Measurements from ENCODE around the gene ABR. TPM values are rescaled to one million over a fixed set of nuclear protein-coding genes. Genes with fewer than 3 reads are reported as not detected.
A peak's percentile ranks its signal among the peaks of the same experiment; 100 is the strongest.

Gene ABR
- total RNA-seq, 6 experiments from 2014 or later: 7.4 to 21.5 (median 11.3) TPM

- Histone ChIP-seq H3K36me3 (peaks cover 0 to 6% (median 0%) of the 10 kb centered on the region in 4 donors), H3K4me3 (no peak overlapping the region), H3K9me3 (no peaks in the 10 kb centered on the region), H3K4me1 (no peaks in the 10 kb centered on the region), H3K27ac (no peak overlapping the region), H3K27me3 (no peaks in the 10 kb centered on the region)
- no peak for ATAC-seq
- intact Hi-C loops (cut with DNase I): no loop called here
- DNase-seq: no peak
- 79% methylated on average over 7 of the region's 9 CpGs for WGBS (ENCODE audit: insufficient coverage, low coverage, low lambda C conversion rate, missing lambda C conversion rate)
- no peak for TF ChIP-seq CTCF (IDR thresholded peaks at IDR 0.05)
- no peak for TF ChIP-seq POLR2A (IDR thresholded peaks at IDR 0.05)
Observed at GRCh38 chr17:1013729-1014090, 166.1 kb downstream of the ABR start.

- intact Hi-C loops (cut with DNase I): no loop called here
- DNase-seq (no peak), ATAC-seq (no peak)
- no peak for TF ChIP-seq POLR2A (IDR thresholded peaks at IDR 0.05)
- no peak for TF ChIP-seq CTCF (IDR thresholded peaks at IDR 0.05)
- no peak overlapping the region for H3K27ac ChIP-seq
- H3K9me3 ChIP-seq: no peaks in the 10 kb centered on the region
- peaks cover 0 to 6% (median 0%) of the 10 kb centered on the region in 4 donors for H3K36me3 ChIP-seq
- no peaks in the 10 kb centered on the region for H3K27me3 ChIP-seq
- 67% methylated on average over 5 of the region's 30 CpGs for WGBS (ENCODE audit: insufficient coverage, low coverage, low lambda C conversion rate, missing lambda C conversion rate)
- no peaks in the 10 kb centered on the region for H3K4me1 ChIP-seq
- H3K4me3 ChIP-seq: no peak overlapping the region
Observed at GRCh38 chr17:1012823-1013728, 166.7 kb downstream of the ABR start.

GRCh38 chr17:1011760-1012735, 167.7 kb downstream of the ABR start:
- intact Hi-C loops (cut with DNase I): no loop called here
- 78% methylated on average over 7 of the region's 57 CpGs for WGBS (ENCODE audit: insufficient coverage, low coverage, low lambda C conversion rate, missing lambda C conversion rate)
- no peak for TF ChIP-seq POLR2A (IDR thresholded peaks at IDR 0.05)
- no peak for TF ChIP-seq CTCF (IDR thresholded peaks at IDR 0.05)
- H3K4me3 ChIP-seq: no peak overlapping the region
- no peaks in the 10 kb centered on the region for H3K9me3 ChIP-seq
- ATAC-seq: no peak
- no peaks in the 10 kb centered on the region for H3K4me1 ChIP-seq
- no peaks in the 10 kb centered on the region for H3K27me3 ChIP-seq
- no peak overlapping the region for H3K27ac ChIP-seq
- H3K36me3 ChIP-seq: peaks cover 0 to 6% (median 0%) of the 10 kb centered on the region in 4 donors
- DNase-seq: peak in 1 of 3 donors; percentile 19

GRCh38 chr17:1011138-1011537, 168.6 kb downstream of the ABR start:
- H3K4me1 ChIP-seq: peaks cover 0 to 2% (median 0%) of the 10 kb centered on the region in 4 donors
- H3K4me3 ChIP-seq: no peak overlapping the region
- no peak for TF ChIP-seq POLR2A (IDR thresholded peaks at IDR 0.05)
- TF ChIP-seq CTCF (IDR thresholded peaks at IDR 0.05): no peak
- intact Hi-C loops (cut with DNase I): no loop called here
- H3K9me3 ChIP-seq: no peaks in the 10 kb centered on the region
- H3K36me3 ChIP-seq: peaks cover 0 to 6% (median 0%) of the 10 kb centered on the region in 4 donors
- ATAC-seq (no peak), DNase-seq (no peak)
- H3K27ac ChIP-seq: no peak overlapping the region
- no peaks in the 10 kb centered on the region for H3K27me3 ChIP-seq
- WGBS (ENCODE audit: insufficient coverage, low coverage, low lambda C conversion rate, missing lambda C conversion rate): 56% methylated on average over 3 of the region's 10 CpGs

All from right lobe of liver (tissue), 6 donors.